ENCODE results near the gene SMARCC1.
A peak's percentile ranks its signal among the peaks of the same experiment; 100 is the strongest.

SMARCC1 gene

GRCh38 chr3:47556351-47556750, 225.3 kb downstream of the SMARCC1 start:
- H3K36me3 ChIP-seq (ENCODE audit: control insufficient read depth in 2 of 2, insufficient read depth in 1 of 2, low read length in 2 of 2): no peaks in the 10 kb centered on the region
- TF ChIP-seq ZNF704 (tag by site-specific recombination; IDR thresholded peaks at IDR 0.05) (no peak), ZNF140 (tag by site-specific recombination; IDR thresholded peaks at IDR 0.05) (peak; percentile 98)
- POLR2A ChIA-PET: no interaction called here
- no peaks in the 10 kb centered on the region for H3K9me3 ChIP-seq (ENCODE audit: control insufficient read depth, insufficient read depth, low read depth, low read length)
- H3K27ac ChIP-seq (ENCODE audit: extremely low read depth, low read depth, low read length): no peak overlapping the region
- H3K4me1 ChIP-seq (ENCODE audit: control insufficient read depth, insufficient read depth, low read length): no peaks in the 10 kb centered on the region
- CTCF ChIA-PET: interaction anchor here (0.6 to 0.7 kb wide), 3 partner anchors 14 to 183 kb away, joined by 3 to 5 read pairs (median 3); no protein-coding TSS in a partner anchor
- H3K4me3 ChIP-seq (ENCODE audit: low read depth, low read length): no peak overlapping the region

GRCh38 chr3:47554335-47554734, 227.4 kb downstream of the SMARCC1 start:
- Histone ChIP-seq H3K9me3 (ENCODE audit: control insufficient read depth, insufficient read depth, low read depth, low read length) (no peaks in the 10 kb centered on the region), H3K36me3 (ENCODE audit: control insufficient read depth in 2 of 2, insufficient read depth in 1 of 2, low read length in 2 of 2) (no peaks in the 10 kb centered on the region), H3K4me1 (ENCODE audit: control insufficient read depth, insufficient read depth, low read length) (no peaks in the 10 kb centered on the region), H3K27ac (ENCODE audit: extremely low read depth, low read depth, low read length) (no peak overlapping the region), H3K4me3 (ENCODE audit: low read depth, low read length) (no peak overlapping the region)
- ChIA-PET CTCF (no interaction called here), POLR2A (interaction anchor here (0.6 kb wide), 1 partner anchor 22 kb away, joined by 5 read pairs; no protein-coding TSS in a partner anchor)
- TF ChIP-seq ZNF174 (tag by site-specific recombination; IDR thresholded peaks at IDR 0.05) (no peak), ZNF19 (tag by site-specific recombination; IDR thresholded peaks at IDR 0.05; ENCODE audit: low read depth) (no peak), PATZ1 (tag by site-specific recombination; IDR thresholded peaks at IDR 0.05) (no peak), ZNF274 (IDR thresholded peaks at IDR 0.05; ENCODE audit: low read length) (no peak), ZNF274 (tag by site-specific recombination; IDR thresholded peaks at IDR 0.05; ENCODE audit: borderline replicate concordance) (no peak), ZNF654 (tag by site-specific recombination; IDR thresholded peaks at IDR 0.05; ENCODE audit: low read depth) (no peak), ZNF175 (tag by site-specific recombination; IDR thresholded peaks at IDR 0.05) (no peak)

- H3K4me1 ChIP-seq (ENCODE audit: control insufficient read depth, insufficient read depth, low read length): no peaks in the 10 kb centered on the region
- no peak overlapping the region for H3K4me3 ChIP-seq (ENCODE audit: low read depth, low read length)
- H3K9me3 ChIP-seq (ENCODE audit: control insufficient read depth, insufficient read depth, low read depth, low read length): no peaks in the 10 kb centered on the region
- no peak overlapping the region for H3K27ac ChIP-seq (ENCODE audit: extremely low read depth, low read depth, low read length)
- ChIA-PET POLR2A (no interaction called here), CTCF (interaction anchor here (0.7 kb wide), 1 partner anchor 158 kb away, joined by 3 read pairs; no protein-coding TSS in a partner anchor)
- no peak for TF ChIP-seq MZF1 (tag by site-specific recombination; IDR thresholded peaks at IDR 0.05; ENCODE audit: borderline replicate concordance)
- TF ChIP-seq ZNF157 (tag by site-specific recombination; IDR thresholded peaks at IDR 0.05): no peak
- no peak for TF ChIP-seq ZNF146 (tag by site-specific recombination; IDR thresholded peaks at IDR 0.05)
- TF ChIP-seq SP7 (tag by site-specific recombination; IDR thresholded peaks at IDR 0.05): no peak
- no peak for TF ChIP-seq ZBTB10 (tag by site-specific recombination; IDR thresholded peaks at IDR 0.05)
- TF ChIP-seq BCL11A (tag by site-specific recombination; IDR thresholded peaks at IDR 0.05; ENCODE audit: low read depth): no peak
- no peak for TF ChIP-seq KLF9 (tag by site-specific recombination; IDR thresholded peaks at IDR 0.05; ENCODE audit: low read depth)
- no peak for TF ChIP-seq ZNF530 (tag by site-specific recombination; IDR thresholded peaks at IDR 0.05; ENCODE audit: low read depth)
- no peaks in the 10 kb centered on the region for H3K36me3 ChIP-seq (ENCODE audit: control insufficient read depth in 2 of 2, insufficient read depth in 1 of 2, low read length in 2 of 2)
Observed at GRCh38 chr3:47553407-47553806, 228.3 kb downstream of the SMARCC1 start.
